ENCODE measurements around the gene MORC4.

The MORC4 gene

DNA sequence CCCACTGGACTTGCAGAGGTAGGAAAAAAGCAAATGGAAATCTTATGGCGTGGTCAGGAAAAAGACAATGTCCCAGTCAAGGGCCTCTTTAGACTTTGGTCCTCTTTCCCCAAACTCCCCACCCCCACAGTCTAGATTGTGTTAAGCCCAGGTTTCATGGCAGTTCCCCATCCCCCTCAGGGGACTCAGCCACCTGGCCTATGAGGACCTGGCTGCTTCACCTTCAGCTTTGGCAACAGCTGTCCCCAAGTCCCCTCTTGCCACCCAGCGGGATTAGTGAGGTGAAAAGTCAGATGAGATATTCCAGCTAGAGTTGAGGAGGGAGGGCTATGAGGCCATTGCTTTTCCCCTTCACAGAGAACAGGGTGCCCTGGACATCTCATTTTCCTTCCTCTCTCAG lies 97.3 kb downstream of the MORC4 start:
- Histone ChIP-seq H2BK120ac (ENCODE audit: low read depth, low read length) (no peak overlapping the region), H3K27ac (replicated peaks; ENCODE audit: low read length) (peak overlapping the region; percentile 70), H2BK12ac (ENCODE audit: low read length) (no peak overlapping the region), H3K36me3 (replicated peaks in 1 of 2; ENCODE audit: control insufficient read depth in 2 of 2, insufficient read depth in 2 of 2, low read length in 2 of 2) (no peaks in the 10 kb centered on the region), H3K9ac (ENCODE audit: low read depth, low read length, poor library complexity) (no peak overlapping the region), H3K4ac (ENCODE audit: low read length) (no peak overlapping the region), H4K91ac (ENCODE audit: low read depth, low read length, poor library complexity) (no peak overlapping the region), H4K8ac (ENCODE audit: low read depth, low read length) (no peak overlapping the region), H3K18ac (ENCODE audit: low read length) (no peak overlapping the region), H3K27me3 (ENCODE audit: control insufficient read depth in 3 of 3, insufficient read depth in 3 of 3, low read depth in 1 of 3, low read length in 3 of 3) (peaks cover 0 to 13% (median 0%) of the 10 kb centered on the region in 3 experiments), H2BK5ac (ENCODE audit: low read length) (no peak overlapping the region), H3K23ac (ENCODE audit: low read depth, low read length, poor library complexity) (no peak overlapping the region), H3K14ac (ENCODE audit: low read length) (no peak overlapping the region), H2BK15ac (ENCODE audit: low read length) (no peak overlapping the region), H3K4me1 (ENCODE audit: control insufficient read depth in 2 of 2, insufficient read depth in 1 of 2, low read depth in 1 of 2, low read length in 2 of 2) (peaks cover 0 to 10% of the 10 kb centered on the region in 2 donors), H3K9me3 (replicated peaks in 1 of 2; ENCODE audit: control insufficient read depth in 2 of 2, insufficient read depth in 1 of 2, low read depth in 1 of 2, low read length in 2 of 2) (no peaks in the 10 kb centered on the region), H3K4me3 (ENCODE audit: low read length in 2 of 2) (no peak overlapping the region), H3K4me2 (ENCODE audit: insufficient read depth, low read length, poor library complexity, severe bottlenecking) (no peak overlapping the region), H2AFZ (ENCODE audit: low read length) (no peak overlapping the region), H3K79me1 (ENCODE audit: low read depth, low read length) (no peaks in the 10 kb centered on the region), H2AK5ac (ENCODE audit: low read depth, low read length) (no peak overlapping the region)
- no CpG with 5 or more reads among the region's 2 CpGs for WGBS, 2 donors (ENCODE audit: extremely low coverage in 2 of 2, insufficient read length in 2 of 2, insufficient replicate concordance in 1 of 2)
- DNase-seq (ENCODE audit: low spot score): no peak

DNA sequence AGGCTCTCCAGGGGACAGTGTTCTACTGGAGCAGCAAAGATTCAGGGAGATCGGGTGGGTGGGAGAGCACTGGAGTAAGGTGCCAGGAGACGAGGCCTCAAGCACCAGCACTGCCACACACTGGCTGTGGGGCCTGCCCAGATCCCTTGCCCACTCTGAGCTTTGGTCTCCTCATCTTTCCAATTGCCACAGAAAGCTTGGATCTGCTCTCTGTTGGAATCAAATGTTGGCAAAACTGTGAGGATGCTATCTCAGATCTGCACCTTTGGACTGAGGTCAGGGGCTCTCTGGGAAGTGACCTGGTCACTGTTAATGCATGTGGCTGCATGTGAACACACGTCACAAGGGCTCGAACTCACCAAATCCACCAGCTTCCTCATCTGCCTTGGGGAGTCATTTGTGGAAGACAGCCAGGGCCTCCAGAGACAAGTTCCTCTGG lies 98.2 kb downstream of the MORC4 start:
- no peak for DNase-seq (ENCODE audit: low spot score)
- peaks cover 0 to 13% (median 0%) of the 10 kb centered on the region in 3 experiments for H3K27me3 ChIP-seq (ENCODE audit: control insufficient read depth in 3 of 3, insufficient read depth in 3 of 3, low read depth in 1 of 3, low read length in 3 of 3)
- H3K27ac ChIP-seq (replicated peaks; ENCODE audit: low read length): no peak overlapping the region
- H3K4me1 ChIP-seq (ENCODE audit: control insufficient read depth in 2 of 2, insufficient read depth in 1 of 2, low read depth in 1 of 2, low read length in 2 of 2): peaks cover 0 to 10% of the 10 kb centered on the region in 2 donors
- H3K14ac ChIP-seq (ENCODE audit: low read length): no peak overlapping the region
- H3K4me2 ChIP-seq (ENCODE audit: insufficient read depth, low read length, poor library complexity, severe bottlenecking): no peak overlapping the region
- no peak overlapping the region for H2BK15ac ChIP-seq (ENCODE audit: low read length)
- no peak overlapping the region for H4K91ac ChIP-seq (ENCODE audit: low read depth, low read length, poor library complexity)
- H3K36me3 ChIP-seq (replicated peaks in 1 of 2; ENCODE audit: control insufficient read depth in 2 of 2, insufficient read depth in 2 of 2, low read length in 2 of 2): no peaks in the 10 kb centered on the region
- no peak overlapping the region for H2BK12ac ChIP-seq (ENCODE audit: low read length)
- H4K8ac ChIP-seq (ENCODE audit: low read depth, low read length): no peak overlapping the region
- H3K79me1 ChIP-seq (ENCODE audit: low read depth, low read length): no peaks in the 10 kb centered on the region
- H3K4ac ChIP-seq (ENCODE audit: low read length): no peak overlapping the region
- WGBS, 2 donors (ENCODE audit: extremely low coverage in 2 of 2, insufficient read length in 2 of 2, insufficient replicate concordance in 1 of 2): no CpG with 5 or more reads among the region's 4 CpGs
- no peak overlapping the region for H2BK120ac ChIP-seq (ENCODE audit: low read depth, low read length)
- no peak overlapping the region for H2AFZ ChIP-seq (ENCODE audit: low read length)
- H2BK5ac ChIP-seq (ENCODE audit: low read length): peak overlapping the region; percentile 39
- peak overlapping the region; percentile 9 for H2AK5ac ChIP-seq (ENCODE audit: low read depth, low read length)
- no peak overlapping the region for H3K4me3 ChIP-seq (ENCODE audit: low read length in 2 of 2)
- H3K18ac ChIP-seq (ENCODE audit: low read length): peak overlapping the region; percentile 85
- H3K9ac ChIP-seq (ENCODE audit: low read depth, low read length, poor library complexity): no peak overlapping the region
- H3K9me3 ChIP-seq (replicated peaks in 1 of 2; ENCODE audit: control insufficient read depth in 2 of 2, insufficient read depth in 1 of 2, low read depth in 1 of 2, low read length in 2 of 2): no peaks in the 10 kb centered on the region
- H3K23ac ChIP-seq (ENCODE audit: low read depth, low read length, poor library complexity): no peak overlapping the region

DNA sequence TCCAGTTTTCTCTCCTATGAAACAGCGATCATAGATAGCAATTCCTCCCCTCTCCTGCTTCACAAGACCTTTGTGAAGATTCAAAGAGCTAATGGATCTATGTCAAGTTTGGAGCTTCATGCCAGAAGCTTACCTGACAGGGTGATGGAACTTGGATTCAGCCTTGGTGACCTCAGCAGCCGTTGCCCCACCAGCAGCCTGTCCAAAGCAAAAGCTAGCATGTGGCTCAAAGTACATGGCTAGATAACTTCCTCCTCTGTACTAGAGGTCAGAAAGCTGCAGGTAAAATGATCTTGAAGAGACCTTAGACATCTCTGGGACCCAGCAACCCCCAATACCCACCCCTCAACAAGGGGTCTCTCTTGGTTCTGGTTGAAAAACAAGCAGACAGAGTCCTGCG lies 98.7 kb downstream of the MORC4 start:
- Histone ChIP-seq H3K4me2 (ENCODE audit: insufficient read depth, low read length, poor library complexity, severe bottlenecking) (no peak overlapping the region), H4K8ac (ENCODE audit: low read depth, low read length) (no peak overlapping the region), H3K4ac (ENCODE audit: low read length) (no peak overlapping the region), H3K4me3 (ENCODE audit: low read length in 2 of 2) (no peak overlapping the region), H3K4me1 (ENCODE audit: control insufficient read depth in 2 of 2, insufficient read depth in 1 of 2, low read depth in 1 of 2, low read length in 2 of 2) (peaks cover 0 to 10% of the 10 kb centered on the region in 2 donors), H2AFZ (ENCODE audit: low read length) (no peak overlapping the region), H3K9me3 (replicated peaks in 1 of 2; ENCODE audit: control insufficient read depth in 2 of 2, insufficient read depth in 1 of 2, low read depth in 1 of 2, low read length in 2 of 2) (no peaks in the 10 kb centered on the region), H3K18ac (ENCODE audit: low read length) (no peak overlapping the region), H3K27ac (replicated peaks; ENCODE audit: low read length) (no peak overlapping the region), H2BK120ac (ENCODE audit: low read depth, low read length) (no peak overlapping the region), H2BK5ac (ENCODE audit: low read length) (peak overlapping the region; percentile 39), H3K14ac (ENCODE audit: low read length) (no peak overlapping the region), H2BK12ac (ENCODE audit: low read length) (no peak overlapping the region), H3K36me3 (replicated peaks in 1 of 2; ENCODE audit: control insufficient read depth in 2 of 2, insufficient read depth in 2 of 2, low read length in 2 of 2) (no peaks in the 10 kb centered on the region), H3K23ac (ENCODE audit: low read depth, low read length, poor library complexity) (no peak overlapping the region), H3K9ac (ENCODE audit: low read depth, low read length, poor library complexity) (no peak overlapping the region), H2BK15ac (ENCODE audit: low read length) (no peak overlapping the region), H3K27me3 (ENCODE audit: control insufficient read depth in 3 of 3, insufficient read depth in 3 of 3, low read depth in 1 of 3, low read length in 3 of 3) (peaks cover 0 to 9% (median 0%) of the 10 kb centered on the region in 3 experiments), H2AK5ac (ENCODE audit: low read depth, low read length) (peak overlapping the region; percentile 9), H4K91ac (ENCODE audit: low read depth, low read length, poor library complexity) (no peak overlapping the region), H3K79me1 (ENCODE audit: low read depth, low read length) (no peaks in the 10 kb centered on the region)
- no peak for DNase-seq (ENCODE audit: low spot score)
- WGBS, 2 donors (ENCODE audit: extremely low coverage in 2 of 2, insufficient read length in 2 of 2, insufficient replicate concordance in 1 of 2): no CpG with 5 or more reads among the region's 3 CpGs

DNA sequence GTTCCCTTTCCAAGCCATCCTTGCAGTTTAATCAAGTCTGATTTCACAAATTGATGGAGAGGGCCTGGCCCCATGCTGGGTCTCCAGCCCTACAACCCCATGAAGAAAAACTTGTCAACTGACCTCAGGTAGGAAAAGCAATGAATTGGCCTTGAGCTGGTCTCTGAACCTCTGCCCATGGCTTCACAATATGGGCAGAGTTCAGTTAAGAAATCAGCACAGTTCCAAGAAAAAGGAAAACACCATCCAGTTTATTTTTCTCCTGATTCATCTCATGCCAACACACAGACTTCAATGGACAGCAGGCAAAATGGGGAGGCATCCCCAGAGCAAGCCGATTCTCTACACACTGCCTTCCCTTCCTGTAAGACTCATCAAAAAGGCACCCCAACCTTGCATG lies 100.2 kb downstream of the MORC4 start:
- DNase-seq (ENCODE audit: low spot score): no peak
- no peak overlapping the region for H3K4me3 ChIP-seq (ENCODE audit: low read length in 2 of 2)

More for the DNA sequence above, 100.2 kb downstream of the MORC4 start:
- no peak overlapping the region for H2AK5ac ChIP-seq (ENCODE audit: low read depth, low read length)
- H4K91ac ChIP-seq (ENCODE audit: low read depth, low read length, poor library complexity): no peak overlapping the region
- H3K9ac ChIP-seq (ENCODE audit: low read depth, low read length, poor library complexity): no peak overlapping the region
- H3K23ac ChIP-seq (ENCODE audit: low read depth, low read length, poor library complexity): no peak overlapping the region
- no peak overlapping the region for H4K8ac ChIP-seq (ENCODE audit: low read depth, low read length)
- no peak overlapping the region for H3K18ac ChIP-seq (ENCODE audit: low read length)
- no peaks in the 10 kb centered on the region for H3K9me3 ChIP-seq (replicated peaks in 1 of 2; ENCODE audit: control insufficient read depth in 2 of 2, insufficient read depth in 1 of 2, low read depth in 1 of 2, low read length in 2 of 2)
- no peak overlapping the region for H3K4me2 ChIP-seq (ENCODE audit: insufficient read depth, low read length, poor library complexity, severe bottlenecking)
- H3K14ac ChIP-seq (ENCODE audit: low read length): no peak overlapping the region
- no CpG with 5 or more reads among the region's 1 CpG for WGBS, 2 donors (ENCODE audit: extremely low coverage in 2 of 2, insufficient read length in 2 of 2, insufficient replicate concordance in 1 of 2)
- no peaks in the 10 kb centered on the region for H3K36me3 ChIP-seq (replicated peaks in 1 of 2; ENCODE audit: control insufficient read depth in 2 of 2, insufficient read depth in 2 of 2, low read length in 2 of 2)
- H3K27me3 ChIP-seq (ENCODE audit: control insufficient read depth in 3 of 3, insufficient read depth in 3 of 3, low read depth in 1 of 3, low read length in 3 of 3): peaks cover 0 to 9% (median 0%) of the 10 kb centered on the region in 3 experiments
- H2BK120ac ChIP-seq (ENCODE audit: low read depth, low read length): no peak overlapping the region
- H2BK15ac ChIP-seq (ENCODE audit: low read length): no peak overlapping the region
- H3K4ac ChIP-seq (ENCODE audit: low read length): no peak overlapping the region
- no peak overlapping the region for H2BK12ac ChIP-seq (ENCODE audit: low read length)
- H3K27ac ChIP-seq (replicated peaks; ENCODE audit: low read length): no peak overlapping the region
- H3K4me1 ChIP-seq (ENCODE audit: control insufficient read depth in 2 of 2, insufficient read depth in 1 of 2, low read depth in 1 of 2, low read length in 2 of 2): peaks cover 0 to 10% of the 10 kb centered on the region in 2 donors
- H2AFZ ChIP-seq (ENCODE audit: low read length): no peak overlapping the region
- no peaks in the 10 kb centered on the region for H3K79me1 ChIP-seq (ENCODE audit: low read depth, low read length)
- no peak overlapping the region for H2BK5ac ChIP-seq (ENCODE audit: low read length)
